Smooth muscle cell (in vitro differentiated cells): ENCODE measurements around the gene CACNB2. TPM values are rescaled to one million over a fixed set of nuclear protein-coding genes. Genes with fewer than 3 reads are reported as not detected.

ENCODE experiments used
- DNase-seq: peaks from one replicate; lab custom pipeline; 2025; ENCODE audit not compliant: unreplicated experiment; lab: John Stamatoyannopoulos, UW
- H2AFZ ChIP-seq: fragments of 200-600 bp; sonication (generic); 2 replicates; pipeline ENCODE4 v1.6.0; 2016; ENCODE audit warnings: antibody characterized with exemption, low read depth, mild to moderate bottlenecking
- H3F3A ChIP-seq: fragments of 200-600 bp; sonication (generic); 2 replicates; pipeline ENCODE4 v1.6.0; 2017; ENCODE audit warnings: antibody characterized with exemption, low read depth
- H3K27ac ChIP-seq: fragments of 200-600 bp; sonication (generic); 2 replicates; pipeline ENCODE4 v1.5.1; 2016; ENCODE audit warnings: low read depth, mild to moderate bottlenecking
- H3K27me3 ChIP-seq: fragments of 200-600 bp; sonication (generic); 2 replicates; pipeline ENCODE4 v1.6.1; 2016; ENCODE audit warnings: low read depth, mild to moderate bottlenecking
- H3K36me3 ChIP-seq: fragments of 200-600 bp; sonication (generic); 2 replicates; pipeline ENCODE4 v1.5.1; 2016; ENCODE audit warnings: low read depth
- H3K4me1 ChIP-seq: fragments of 200-600 bp; sonication (generic); 2 replicates; pipeline ENCODE4 v1.5.1; 2016; ENCODE audit warnings: low read depth
- H3K4me2 ChIP-seq: fragments of 200-600 bp; sonication (generic); 2 replicates; pipeline ENCODE4 v1.6.0; 2016; ENCODE audit warnings: mild to moderate bottlenecking
- H3K4me3 ChIP-seq: fragments of 200-600 bp; sonication (generic); 2 replicates; pipeline ENCODE4 v1.5.1; 2016; ENCODE audit warnings: mild to moderate bottlenecking
- H3K79me2 ChIP-seq: fragments of 200-600 bp; sonication (generic); 2 replicates; pipeline ENCODE4 v1.6.0; 2016; ENCODE audit warnings: low read depth, mild to moderate bottlenecking
- H3K9ac ChIP-seq: fragments of 200-600 bp; sonication (generic); 2 replicates; pipeline ENCODE4 v1.6.0; 2016; ENCODE audit warnings: low read depth
- H3K9me3 ChIP-seq: fragments of 200-600 bp; sonication (generic); replicated peaks from 2 replicates; pipeline ENCODE4 v1.5.1; 2016; ENCODE audit warnings: low read depth
- H4K20me1 ChIP-seq: fragments of 200-600 bp; sonication (generic); 2 replicates; pipeline ENCODE4 v1.6.0; 2016; ENCODE audit warnings: low read depth
- CTCF ChIP-seq: fragments of 200-600 bp; sonication (generic); IDR thresholded peaks from 2 replicates; pipeline ENCODE4 v1.5.1; 2017; ENCODE audit warnings: borderline replicate concordance, mild to moderate bottlenecking, antibody characterized with exemption; ENCODE audit not compliant: insufficient read depth, poor library complexity, severe bottlenecking
- WGBS: methylation state at CpG from one replicate; pipeline ENCODE4 v1.1.7; 2016; ENCODE audit warnings: low lambda C conversion rate; 5-methylcytosine and 5-hydroxymethylcytosine counted together
- polyA plus RNA-seq: library from polyadenylated mRNA; unstranded; fragments of >200 nt; fragmentation: Nextera tagmentation; extraction: Ambion mirVana; gene quantifications from 2 replicates; pipeline ENCODE4 v1.2.1, GENCODE V29; 2016
- total RNA-seq: library from RNA; depleted of rRNA; stranded (reverse); fragments of >200 nt; gene quantifications from 2 replicates; pipeline ENCODE4 v1.2.3, GENCODE V29; 2014

The CACNB2 gene
- total and polyA plus RNA-seq, 2 experiments from 2014 or later = 0.04 to 1.1 TPM

GRCh38 chr10:18223898-18224297 is 83.7 kb downstream of the CACNB2 start:
- TF ChIP-seq CTCF = no peak
- no peak for DNase-seq
- H3K9me3 ChIP-seq = no peaks in the 10 kb centered on the region
- no peaks in the 10 kb centered on the region for H3K79me2 ChIP-seq
- H3K9ac ChIP-seq = no peak overlapping the region
- no peak overlapping the region for H2AFZ ChIP-seq
- H3K27me3 ChIP-seq = no peaks in the 10 kb centered on the region
- H3F3A ChIP-seq = no peaks in the 10 kb centered on the region
- no peak overlapping the region for H3K27ac ChIP-seq
- no peaks in the 10 kb centered on the region for H4K20me1 ChIP-seq
- no peak overlapping the region for H3K4me2 ChIP-seq
- H3K4me1 ChIP-seq = no peaks in the 10 kb centered on the region
- no peaks in the 10 kb centered on the region for H3K36me3 ChIP-seq
- no peak overlapping the region for H3K4me3 ChIP-seq
- 98% methylated on average over 2 of the region's 2 CpGs for WGBS

- Histone ChIP-seq H3K79me2 (no peaks in the 10 kb centered on the region), H3F3A (no peaks in the 10 kb centered on the region), H3K27me3 (no peaks in the 10 kb centered on the region), H3K4me1 (no peaks in the 10 kb centered on the region), H4K20me1 (no peaks in the 10 kb centered on the region), H3K27ac (no peak overlapping the region), H3K36me3 (no peaks in the 10 kb centered on the region), H2AFZ (no peak overlapping the region), H3K4me3 (no peak overlapping the region), H3K9me3 (no peaks in the 10 kb centered on the region), H3K4me2 (no peak overlapping the region), H3K9ac (no peak overlapping the region)
- 82% methylated on average over 12 of the region's 12 CpGs for WGBS
- no peak for DNase-seq
- no peak for TF ChIP-seq CTCF
These were observed 84.6 kb downstream of the CACNB2 start for GRCh38 chr10:18224626-18225445.

GRCh38 chr10:18226336-18226735 is 86.1 kb downstream of the CACNB2 start:
- Histone ChIP-seq H3K4me2 (no peak overlapping the region), H3K27me3 (no peaks in the 10 kb centered on the region), H3F3A (no peaks in the 10 kb centered on the region), H3K79me2 (no peaks in the 10 kb centered on the region), H3K27ac (no peak overlapping the region), H3K9ac (no peak overlapping the region), H3K4me3 (no peak overlapping the region), H3K36me3 (no peaks in the 10 kb centered on the region), H2AFZ (no peak overlapping the region), H3K9me3 (no peaks in the 10 kb centered on the region), H3K4me1 (no peaks in the 10 kb centered on the region), H4K20me1 (no peaks in the 10 kb centered on the region)
- WGBS = 77% methylated on average over 5 of the region's 5 CpGs
- DNase-seq = no peak
- TF ChIP-seq CTCF = no peak

GRCh38 chr10:18229826-18230225 is 89.6 kb downstream of the CACNB2 start:
- no peaks in the 10 kb centered on the region for H3F3A ChIP-seq
- no peak for TF ChIP-seq CTCF
- no peak overlapping the region for H3K4me2 ChIP-seq
- no peaks in the 10 kb centered on the region for H3K27me3 ChIP-seq
- DNase-seq = no peak
- H3K27ac ChIP-seq = no peak overlapping the region
- H3K79me2 ChIP-seq = no peaks in the 10 kb centered on the region
- H3K9me3 ChIP-seq = no peaks in the 10 kb centered on the region
- H3K9ac ChIP-seq = no peak overlapping the region
- 94% methylated on average over 3 of the region's 3 CpGs for whole genome bisulfite sequencing
- no peaks in the 10 kb centered on the region for H4K20me1 ChIP-seq
- H3K4me1 ChIP-seq = peaks cover 6% of the 10 kb centered on the region
- no peak overlapping the region for H2AFZ ChIP-seq
- H3K36me3 ChIP-seq = no peaks in the 10 kb centered on the region
- no peak overlapping the region for H3K4me3 ChIP-seq
